ENCODE data around the gene PANX2. TPM values are rescaled to one million over a fixed set of nuclear protein-coding genes. Genes with fewer than 3 reads are reported as not detected.

PANX2 gene
- total and polyA plus RNA-seq, 9 of the 15 experiments (the other 6 are each of a cell fraction or from before 2014, with no cell fraction given): 0.01 to 3.9 (median 0.67) TPM; not detected in 1

GRCh38 chr22:50146439-50147238 lies 23.9 kb upstream of the PANX2 start (continued):
- TF ChIP-seq RCOR1 (IDR thresholded peaks at IDR 0.05; ENCODE audit: borderline replicate concordance in 1 of 2, low read depth in 2 of 2, low read length in 2 of 2) (no peak), MTA1 (IDR thresholded peaks at IDR 0.05; ENCODE audit: borderline replicate concordance) (no peak), ZNF384 (IDR thresholded peaks at IDR 0.05; ENCODE audit: low read depth, low read length) (peak; percentile 81), SMC3 (conservative IDR thresholded peaks at IDR 0.05; ENCODE audit: insufficient read depth, low read depth, low read length) (peak; percentile 69), BCOR (IDR thresholded peaks at IDR 0.05) (no peak), HNRNPK (IDR thresholded peaks at IDR 0.05; ENCODE audit: low read depth, low read length, poor library complexity, severe bottlenecking) (no peak), E2F1 (CRISPR knock-in tag; IDR thresholded peaks at IDR 0.05) (no peak), HNRNPUL1 (IDR thresholded peaks at IDR 0.05; ENCODE audit: low read length) (no peak), ZNF518B (CRISPR knock-in tag; IDR thresholded peaks at IDR 0.05) (no peak), C11orf30 (IDR thresholded peaks at IDR 0.05; ENCODE audit: low read depth) (no peak), HLTF (IDR thresholded peaks at IDR 0.05) (no peak), ZNF239 (CRISPR knock-in tag; IDR thresholded peaks at IDR 0.05) (no peak), ZBTB26 (CRISPR knock-in tag; IDR thresholded peaks at IDR 0.05) (no peak), PHF20 (IDR thresholded peaks at IDR 0.05; ENCODE audit: partially characterized antibody) (no peak)
- TF ChIP-seq, protein P1, sequence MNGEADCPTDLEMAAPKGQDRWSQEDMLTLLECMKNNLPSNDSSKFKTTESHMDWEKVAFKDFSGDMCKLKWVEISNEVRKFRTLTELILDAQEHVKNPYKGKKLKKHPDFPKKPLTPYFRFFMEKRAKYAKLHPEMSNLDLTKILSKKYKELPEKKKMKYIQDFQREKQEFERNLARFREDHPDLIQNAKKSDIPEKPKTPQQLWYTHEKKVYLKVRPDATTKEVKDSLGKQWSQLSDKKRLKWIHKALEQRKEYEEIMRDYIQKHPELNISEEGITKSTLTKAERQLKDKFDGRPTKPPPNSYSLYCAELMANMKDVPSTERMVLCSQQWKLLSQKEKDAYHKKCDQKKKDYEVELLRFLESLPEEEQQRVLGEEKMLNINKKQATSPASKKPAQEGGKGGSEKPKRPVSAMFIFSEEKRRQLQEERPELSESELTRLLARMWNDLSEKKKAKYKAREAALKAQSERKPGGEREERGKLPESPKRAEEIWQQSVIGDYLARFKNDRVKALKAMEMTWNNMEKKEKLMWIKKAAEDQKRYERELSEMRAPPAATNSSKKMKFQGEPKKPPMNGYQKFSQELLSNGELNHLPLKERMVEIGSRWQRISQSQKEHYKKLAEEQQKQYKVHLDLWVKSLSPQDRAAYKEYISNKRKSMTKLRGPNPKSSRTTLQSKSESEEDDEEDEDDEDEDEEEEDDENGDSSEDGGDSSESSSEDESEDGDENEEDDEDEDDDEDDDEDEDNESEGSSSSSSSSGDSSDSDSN (IDR thresholded peaks at IDR 0.05; ENCODE audit: borderline replicate concordance in 1 of 2, low read depth in 2 of 2, low read length in 2 of 2): no peak
